Tibial nerve (tissue), 4 donors: Measurements from ENCODE around the gene GTF2E1. TPM values are rescaled to one million over a fixed set of nuclear protein-coding genes. Genes with fewer than 3 reads are reported as not detected.

Source experiments
- DNase-seq, 2 donors: peaks; one replicate each; pipeline ENCODE4 v3.0.0-alpha.2; 2019; ENCODE audit warnings: low spot score in 2 of 2
- H3K27ac ChIP-seq, 4 donors: fragments of 200-600 bp; sonication (generic) in 3 of 4; one replicate each; pipeline ENCODE4 v1.5.1; 2017 to 2019; ENCODE audit warnings: mild to moderate bottlenecking in 1 of 4
- H3K27me3 ChIP-seq, 2 donors: fragments of 200-600 bp; sonication (generic) in 1 of 2; one replicate each; pipeline versions ENCODE4 v1.5.1 to v1.6.0; 2017 to 2019
- H3K36me3 ChIP-seq, 3 donors: fragments of 200-600 bp; sonication (generic); one replicate each; pipeline ENCODE4 v1.5.1; 2018 to 2019
- H3K4me1 ChIP-seq, 4 donors: fragments of 200-600 bp; sonication (generic) in 3 of 4; one replicate each; pipeline ENCODE4 v1.5.1; 2017 to 2019
- H3K4me3 ChIP-seq, 4 donors: fragments of 200-600 bp; sonication (generic) in 3 of 4; one replicate each; pipeline ENCODE4 v1.5.1; 2017 to 2019; ENCODE audit warnings: mild to moderate bottlenecking in 1 of 4, moderate library complexity in 1 of 4
- H3K9me3 ChIP-seq, 4 donors: fragments of 200-600 bp; sonication (generic) in 3 of 4; one replicate each; pipeline ENCODE4 v1.5.1; 2017 to 2019
- CTCF ChIP-seq, 5 experiments: fragments of 200-600 bp in 3 of 5; fragments of 450-650 bp in 2 of 5; sonication (generic) in 3 of 5; IDR thresholded peaks; one replicate each; pipeline ENCODE4 v1.5.1; 2016 to 2019; ENCODE audit warnings: antibody characterized with exemption in 5 of 5, mild to moderate bottlenecking in 3 of 5, moderate library complexity in 2 of 5
- EP300 ChIP-seq, 2 donors: sonication (generic); formaldehyde crosslinking; IDR thresholded peaks; one replicate each; pipeline ENCODE4 v1.6.1; 2017; ENCODE audit warnings: antibody characterized with exemption in 2 of 2, mild to moderate bottlenecking in 1 of 2
- POLR2A ChIP-seq, 2 donors: fragments of 450-650 bp; IDR thresholded peaks; one replicate each; pipeline ENCODE4 v1.6.1; 2017; ENCODE audit warnings: antibody characterized with exemption in 2 of 2, mild to moderate bottlenecking in 2 of 2, moderate library complexity in 2 of 2
- WGBS, 2 donors: methylation state at CpG; one replicate each; pipeline ENCODE4 v1.1.5; 2018; 5-methylcytosine and 5-hydroxymethylcytosine counted together
- total RNA-seq, 4 donors: library from RNA; depleted of rRNA; stranded (reverse); fragments of >200 nt; gene quantifications; one replicate each; pipeline ENCODE4 v1.1.0, GENCODE V29; 2016

GTF2E1 gene
- total RNA-seq, 4 donors from 2014 or later = 7.6 to 12.2 (median 10.4) TPM

- Histone ChIP-seq H3K27me3 (no peaks in the 10 kb centered on the region), H3K36me3 (no peaks in the 10 kb centered on the region), H3K9me3 (no peaks in the 10 kb centered on the region), H3K27ac (no peak overlapping the region), H3K4me3 (no peak overlapping the region), H3K4me1 (no peaks in the 10 kb centered on the region)
- WGBS, 2 donors = 75 to 81% methylated on average over 2 of the region's 2 CpGs
- no peak for DNase-seq
- TF ChIP-seq EP300 (IDR thresholded peaks at IDR 0.05) (no peak), POLR2A (IDR thresholded peaks at IDR 0.05) (no peak), CTCF (IDR thresholded peaks at IDR 0.05) (no peak)
Measured at GRCh38 chr3:120801484-120801883, 58.9 kb downstream of the GTF2E1 start.

DNA sequence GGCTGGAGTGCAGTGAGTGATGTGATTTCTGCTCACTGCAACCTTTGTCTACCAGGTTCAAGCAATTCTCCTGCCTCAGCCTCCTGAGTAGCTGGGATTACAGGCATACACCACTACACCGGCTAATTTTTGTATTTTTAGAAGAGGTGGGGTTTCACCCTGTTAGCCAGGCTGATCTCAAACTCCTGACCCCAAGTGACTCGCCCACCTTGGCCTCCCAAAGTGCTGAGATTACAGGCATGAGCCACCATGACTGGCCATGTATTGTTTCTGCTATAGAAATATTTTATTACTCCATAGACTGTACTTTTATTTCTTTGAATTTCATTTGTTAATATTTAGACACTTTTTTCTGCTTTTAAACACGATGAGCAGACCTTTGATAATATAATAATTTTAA is 60.4 kb downstream of the GTF2E1 start:
- DNase-seq = no peak
- no peak for TF ChIP-seq EP300 (IDR thresholded peaks at IDR 0.05)
- TF ChIP-seq CTCF (IDR thresholded peaks at IDR 0.05) = no peak
- no peak for TF ChIP-seq POLR2A (IDR thresholded peaks at IDR 0.05)
- H3K27me3 ChIP-seq = no peaks in the 10 kb centered on the region
- H3K4me3 ChIP-seq = no peak overlapping the region
- no peaks in the 10 kb centered on the region for H3K36me3 ChIP-seq
- H3K4me1 ChIP-seq = no peaks in the 10 kb centered on the region
- H3K9me3 ChIP-seq = no peaks in the 10 kb centered on the region
- 59 to 67% methylated on average over 3 of the region's 3 CpGs for WGBS, 2 donors
- H3K27ac ChIP-seq = no peak overlapping the region

DNA sequence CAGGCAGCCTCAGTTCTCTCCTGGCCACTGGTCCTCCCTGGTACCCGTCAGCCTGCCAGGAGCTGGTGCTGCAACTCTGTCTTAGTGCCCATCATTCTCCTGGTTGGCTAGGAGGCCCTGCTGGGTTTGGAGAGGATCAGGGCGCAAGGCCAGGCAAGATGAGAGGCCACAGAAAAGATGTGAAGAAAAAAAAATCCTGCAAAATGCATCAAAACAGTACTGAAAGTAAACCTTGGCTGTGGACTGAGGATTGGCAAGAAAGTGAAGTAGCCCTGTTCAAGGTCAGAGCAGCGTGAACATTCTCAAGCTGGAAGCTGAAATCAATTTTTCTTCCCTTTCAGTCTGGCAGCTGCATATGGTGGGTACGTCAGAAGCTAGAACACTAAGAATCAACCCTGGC is 74.2 kb downstream of the GTF2E1 start:
- no peaks in the 10 kb centered on the region for H3K4me1 ChIP-seq
- H3K36me3 ChIP-seq = no peaks in the 10 kb centered on the region
- H3K4me3 ChIP-seq = no peak overlapping the region
- H3K27ac ChIP-seq = no peak overlapping the region
- no peaks in the 10 kb centered on the region for H3K9me3 ChIP-seq
- no peak for DNase-seq
- H3K27me3 ChIP-seq = no peaks in the 10 kb centered on the region
- TF ChIP-seq POLR2A (IDR thresholded peaks at IDR 0.05) (no peak), CTCF (IDR thresholded peaks at IDR 0.05) (no peak), EP300 (IDR thresholded peaks at IDR 0.05) (no peak)
- WGBS, 2 donors = 73 to 86% methylated on average over 4 of the region's 4 CpGs

GRCh38 chr3:120820748-120821147 is 78.2 kb downstream of the GTF2E1 start:
- H3K36me3 ChIP-seq = no peaks in the 10 kb centered on the region
- WGBS, 2 donors = 61 to 65% methylated on average over 3 of the region's 3 CpGs
- no peak overlapping the region for H3K27ac ChIP-seq
- TF ChIP-seq POLR2A (IDR thresholded peaks at IDR 0.05) (no peak), CTCF (IDR thresholded peaks at IDR 0.05) (no peak), EP300 (IDR thresholded peaks at IDR 0.05) (no peak)
- no peaks in the 10 kb centered on the region for H3K9me3 ChIP-seq
- no peak for DNase-seq
- no peak overlapping the region for H3K4me3 ChIP-seq
- no peaks in the 10 kb centered on the region for H3K4me1 ChIP-seq
- H3K27me3 ChIP-seq = no peaks in the 10 kb centered on the region

DNA sequence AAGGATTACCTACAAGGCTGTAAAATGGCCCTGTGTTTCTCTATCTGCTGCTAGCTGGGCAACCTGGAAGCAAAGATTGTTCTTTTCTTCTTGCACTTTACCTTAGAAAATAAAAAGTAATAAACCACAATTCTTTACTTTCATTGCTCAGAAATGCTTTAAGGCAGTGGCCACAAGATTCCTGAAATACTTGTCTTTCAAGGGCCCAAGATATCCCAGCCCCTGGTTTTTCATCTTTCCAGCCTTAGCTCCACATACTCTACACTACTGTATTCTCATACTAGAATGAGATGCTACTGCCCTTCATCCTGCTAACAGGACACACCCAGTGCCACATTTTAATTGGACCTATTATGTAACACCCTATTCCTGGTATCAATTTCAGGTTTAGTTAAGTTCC is 78.9 kb downstream of the GTF2E1 start:
- Histone ChIP-seq H3K4me1 (no peaks in the 10 kb centered on the region), H3K27ac (no peak overlapping the region), H3K4me3 (no peak overlapping the region), H3K36me3 (no peaks in the 10 kb centered on the region), H3K9me3 (no peaks in the 10 kb centered on the region), H3K27me3 (no peaks in the 10 kb centered on the region)
- no peak for DNase-seq
- no peak for TF ChIP-seq POLR2A (IDR thresholded peaks at IDR 0.05)
- no peak for TF ChIP-seq CTCF (IDR thresholded peaks at IDR 0.05)
- no peak for TF ChIP-seq EP300 (IDR thresholded peaks at IDR 0.05)
